ENCODE measurements around the gene MAGI1. TPM values are rescaled to one million over a fixed set of nuclear protein-coding genes. Genes with fewer than 3 reads are reported as not detected.
A peak's percentile ranks its signal among the peaks of the same experiment; 100 is the strongest.

Gene MAGI1
- total and polyA plus RNA-seq, 12 donors = 5.7 to 58.2 (median 37.7) TPM

- no peaks in the 10 kb centered on the region for H3K9me3 ChIP-seq
- no peaks in the 10 kb centered on the region for H3K27me3 ChIP-seq
- peaks cover 0 to 17% (median 0%) of the 10 kb centered on the region in 9 donors for H3K36me3 ChIP-seq
- ATAC-seq = peak in 1 of 8 donors; percentile 5
- no peak overlapping the region for H3K4me3 ChIP-seq
- intact Hi-C loops (cut with DNase I) = no loop called here
- 73 to 81% methylated on average over 3 of the region's 3 CpGs for WGBS, 2 donors
- H3K27ac ChIP-seq = peak overlapping the region in 3 of 10 donors; percentile 13 to 42 (median 22)
- TF ChIP-seq CTCF (IDR thresholded peaks at IDR 0.05) = no peak
- DNase-seq = no peak
- peaks cover 0 to 30% (median 0%) of the 10 kb centered on the region in 9 donors for H3K4me1 ChIP-seq
These were observed 616.6 kb downstream of the MAGI1 start for GRCh38 chr3:65422154-65422553.

- H3K4me1 ChIP-seq = peaks cover 0 to 30% (median 0%) of the 10 kb centered on the region in 9 donors
- DNase-seq (no peak), ATAC-seq (no peak)
- no peak overlapping the region for H3K4me3 ChIP-seq
- no peak for TF ChIP-seq CTCF (IDR thresholded peaks at IDR 0.05)
- intact Hi-C loops (cut with DNase I) = loop anchor here in 7 of 10 donors (10.0 kb wide), 5 partner anchors 74 to 894 kb away; partner anchors contain the start of gene ADAMTS9 (in 2 of the 7)
- H3K27me3 ChIP-seq = no peaks in the 10 kb centered on the region
- H3K36me3 ChIP-seq = peaks cover 0 to 8% (median 0%) of the 10 kb centered on the region in 9 donors
- WGBS, 2 donors = 92 to 96% methylated on average over 2 of the region's 2 CpGs
- no peak overlapping the region for H3K27ac ChIP-seq
- no peaks in the 10 kb centered on the region for H3K9me3 ChIP-seq
These were observed 619.5 kb downstream of the MAGI1 start for GRCh38 chr3:65419233-65419632.

DNA sequence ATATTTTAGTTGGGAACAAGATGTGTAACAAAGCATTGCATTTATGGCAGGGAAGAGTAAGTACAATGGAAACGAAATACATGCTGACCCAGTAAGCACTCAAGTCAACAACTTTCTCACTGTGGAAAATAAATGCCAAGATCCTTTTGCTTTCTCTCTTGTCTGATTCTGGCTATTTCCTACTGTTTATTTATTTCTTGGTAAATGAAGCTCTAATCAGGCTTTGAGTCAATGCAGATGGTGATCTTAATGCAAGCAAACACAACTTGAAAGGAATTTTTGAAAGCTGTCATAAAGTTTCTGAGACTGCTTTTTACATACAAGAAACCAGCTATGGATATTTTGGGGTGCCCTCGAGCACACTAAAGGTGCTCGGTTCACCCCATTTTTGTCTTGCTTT, 624.8 kb downstream of the MAGI1 start:
- Histone ChIP-seq H3K36me3 (peaks cover 0 to 4% (median 0%) of the 10 kb centered on the region in 9 donors), H3K9me3 (no peaks in the 10 kb centered on the region), H3K4me1 (peaks cover 14 to 49% (median 42%) of the 10 kb centered on the region in 9 donors), H3K27ac (no peak overlapping the region), H3K27me3 (no peaks in the 10 kb centered on the region), H3K4me3 (no peak overlapping the region)
- 84 to 93% methylated on average over 3 of the region's 3 CpGs for WGBS, 2 donors
- no peak for ATAC-seq
- TF ChIP-seq CTCF (IDR thresholded peaks at IDR 0.05) = no peak
- intact Hi-C loops (cut with DNase I) = loop anchor here in 8 of 10 donors (5.0 to 10.0 kb wide), 7 partner anchors 69 to 889 kb away; partner anchors contain the start of gene ADAMTS9 (in 2 of the 8)
- no peak for DNase-seq

DNA sequence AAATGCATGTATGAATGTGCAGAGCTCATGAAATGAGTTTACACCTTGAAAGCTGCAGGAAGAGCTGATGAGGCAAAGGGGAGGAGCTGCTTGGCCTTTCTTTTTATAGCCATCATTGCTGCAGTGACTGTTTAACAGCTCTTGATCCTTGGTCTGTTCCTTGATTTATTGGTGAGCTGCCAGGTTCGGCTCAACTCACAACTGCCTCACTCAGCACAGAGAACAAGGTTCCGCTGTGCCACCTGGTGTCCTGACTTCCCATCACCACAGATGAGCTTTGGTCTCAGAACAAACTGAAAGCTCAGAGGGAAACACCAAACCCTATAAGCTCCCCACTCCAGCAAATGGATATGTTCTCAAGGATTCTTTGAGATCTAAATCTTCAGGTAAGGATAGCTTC, 626.1 kb downstream of the MAGI1 start:
- WGBS, 2 donors = 17 to 20% methylated on average over 2 of the region's 2 CpGs
- no peaks in the 10 kb centered on the region for H3K9me3 ChIP-seq
- H3K27me3 ChIP-seq = no peaks in the 10 kb centered on the region
- H3K27ac ChIP-seq = peak overlapping the region in 4 of 10 donors; percentile 67 to 80 (median 70)
- TF ChIP-seq CTCF (IDR thresholded peaks at IDR 0.05) = peak in 7 of 9 donors; percentile 27 to 70 (median 42)
- H3K4me3 ChIP-seq = no peak overlapping the region
- peaks cover 14 to 61% (median 48%) of the 10 kb centered on the region in 9 donors for H3K4me1 ChIP-seq
- peak; percentile 40 to 87 for DNase-seq
- intact Hi-C loops (cut with DNase I) = loop anchor here in 8 of 10 donors (5.0 to 10.0 kb wide), 7 partner anchors 68 to 888 kb away; partner anchors contain the start of gene ADAMTS9 (in 2 of the 8)
- ATAC-seq = peak; percentile 79 to 95 (median 89)
- H3K36me3 ChIP-seq = peaks cover 0 to 4% (median 0%) of the 10 kb centered on the region in 9 donors
